WTC11 (cell line): ENCODE results near the gene ATP8B4. TPM values are rescaled to one million over a fixed set of nuclear protein-coding genes. Genes with fewer than 3 reads are reported as not detected.

Experiments
- ATAC-seq: fragments of 200-7000 bp; cut with Tn5 transposase; 2 replicates; pipeline ENCODE4 v1.10.0; 2021; ENCODE audit warnings: mild to moderate bottlenecking, moderate library complexity
- CTCF ChIA-PET: fragments of 300-600 bp; sonication (Branson Sonifier 250); formaldehyde crosslinking; loops from one replicate; lab custom pipeline; 2021; ENCODE audit warnings: antibody characterized with exemption; lab: Charles Lee
- POLR2A ChIA-PET: fragments of 350-600 bp; sonication (Branson Sonifier 250); formaldehyde crosslinking; loops from one replicate; lab custom pipeline; 2021; ENCODE audit warnings: antibody characterized with exemption; lab: Charles Lee
- DNase-seq: peaks from one replicate; pipeline ENCODE4 v3.0.0; 2021; ENCODE audit warnings: low spot score
- H3K27ac Mint-ChIP-seq: 2 replicates; pipeline ENCODE4 v1.8.0; 2021; ENCODE audit warnings: mixed read lengths
- H3K27me3 Mint-ChIP-seq: 2 replicates; pipeline ENCODE4 v1.8.0; 2021; ENCODE audit warnings: low read depth, mild to moderate bottlenecking, moderate library complexity, mixed read lengths
- H3K36me3 Mint-ChIP-seq: 2 replicates; pipeline ENCODE4 v1.8.0; 2021; ENCODE audit warnings: mixed read lengths
- H3K4me1 Mint-ChIP-seq: 2 replicates; pipeline ENCODE4 v1.8.0; 2022; ENCODE audit warnings: mixed read lengths
- H3K4me3 Mint-ChIP-seq: 2 replicates; pipeline ENCODE4 v1.8.0; 2021; ENCODE audit warnings: mild to moderate bottlenecking, moderate library complexity, mixed read lengths
- H3K9me3 Mint-ChIP-seq: 2 replicates; pipeline ENCODE4 v1.8.0; 2021; ENCODE audit warnings: mixed read lengths
- ATF1 ChIP-seq: sonication (generic); formaldehyde crosslinking; IDR thresholded peaks from 2 replicates; pipeline ENCODE4 v1.8.1; 2023; ENCODE audit warnings: mild to moderate bottlenecking, moderate library complexity, missing genetic modification reagents
- CREM ChIP-seq: sonication (generic); formaldehyde crosslinking; IDR thresholded peaks from 2 replicates; pipeline ENCODE4 v1.8.1; 2022; ENCODE audit warnings: mild to moderate bottlenecking, missing genetic modification reagents, moderate library complexity
- ELF4 ChIP-seq: sonication (generic); formaldehyde crosslinking; IDR thresholded peaks from 2 replicates; pipeline ENCODE4 v1.8.1; 2022; ENCODE audit warnings: low read depth, mild to moderate bottlenecking, moderate library complexity, missing genetic modification reagents
- IRF2 ChIP-seq: sonication (generic); formaldehyde crosslinking; IDR thresholded peaks from 2 replicates; pipeline ENCODE4 v1.8.0; 2022; ENCODE audit warnings: low read depth, missing genetic modification reagents, borderline replicate concordance
- NFE2L1 ChIP-seq: sonication (generic); formaldehyde crosslinking; IDR thresholded peaks from 2 replicates; pipeline ENCODE4 v1.8.1; 2023; ENCODE audit warnings: missing genetic modification reagents
- NR2C2 ChIP-seq: sonication (generic); formaldehyde crosslinking; IDR thresholded peaks from 2 replicates; pipeline ENCODE4 v1.8.0; 2022; ENCODE audit warnings: mild to moderate bottlenecking, missing genetic modification reagents
- TEAD4 ChIP-seq: sonication (generic); formaldehyde crosslinking; IDR thresholded peaks from 2 replicates; pipeline ENCODE4 v1.8.0; 2022; ENCODE audit warnings: mild to moderate bottlenecking, missing genetic modification reagents
- ZNF232 ChIP-seq: sonication (generic); formaldehyde crosslinking; IDR thresholded peaks from 2 replicates; pipeline ENCODE4 v1.8.0; 2022; ENCODE audit warnings: mild to moderate bottlenecking, missing genetic modification reagents
- ZNF317 ChIP-seq: sonication (generic); formaldehyde crosslinking; IDR thresholded peaks from 2 replicates; pipeline ENCODE4 v1.8.1; 2023; ENCODE audit warnings: low read depth, mild to moderate bottlenecking, moderate library complexity, missing genetic modification reagents, borderline replicate concordance
- ZNF416 ChIP-seq: fragments of 250-450 bp; sonication (Bioruptor Pico); IDR thresholded peaks from 2 replicates; pipeline ENCODE4 v1.9.0; 2021; ENCODE audit warnings: mild to moderate bottlenecking, inconsistent platforms
- ZNF423 ChIP-seq: fragments of 250-450 bp; sonication (Bioruptor Pico); IDR thresholded peaks from 2 replicates; pipeline ENCODE4 v2.1.2; 2022; ENCODE audit warnings: mild to moderate bottlenecking, moderate library complexity
- total RNA-seq: library from RNA; stranded (reverse); gene quantifications from 3 replicates; pipeline ENCODE4 v1.2.3, GENCODE V29; 2021
- TF ChIP-seq, protein P1 (sequence below): fragments of 200-600 bp; IDR thresholded peaks from 2 replicates; pipeline ENCODE4 v1.8.0; 2022; ENCODE audit warnings: antibody characterized with exemption
- TF ChIP-seq, protein P2 (sequence below): sonication (generic); formaldehyde crosslinking; IDR thresholded peaks from 2 replicates; pipeline ENCODE4 v1.8.0; 2023; ENCODE audit warnings: mild to moderate bottlenecking, missing genetic modification reagents
- TF ChIP-seq, protein P3 (sequence below): sonication (generic); formaldehyde crosslinking; IDR thresholded peaks from 2 replicates; pipeline ENCODE4 v1.8.0; 2023; ENCODE audit warnings: missing genetic modification reagents, mild to moderate bottlenecking, borderline replicate concordance
- TF ChIP-seq, protein P4 (sequence below): sonication (generic); formaldehyde crosslinking; IDR thresholded peaks from 2 replicates; pipeline ENCODE4 v1.8.0; 2022; ENCODE audit warnings: mild to moderate bottlenecking, missing genetic modification reagents

ATP8B4 gene
- total RNA-seq, 1 experiment from 2014 or later: 0.37 TPM

DNA sequence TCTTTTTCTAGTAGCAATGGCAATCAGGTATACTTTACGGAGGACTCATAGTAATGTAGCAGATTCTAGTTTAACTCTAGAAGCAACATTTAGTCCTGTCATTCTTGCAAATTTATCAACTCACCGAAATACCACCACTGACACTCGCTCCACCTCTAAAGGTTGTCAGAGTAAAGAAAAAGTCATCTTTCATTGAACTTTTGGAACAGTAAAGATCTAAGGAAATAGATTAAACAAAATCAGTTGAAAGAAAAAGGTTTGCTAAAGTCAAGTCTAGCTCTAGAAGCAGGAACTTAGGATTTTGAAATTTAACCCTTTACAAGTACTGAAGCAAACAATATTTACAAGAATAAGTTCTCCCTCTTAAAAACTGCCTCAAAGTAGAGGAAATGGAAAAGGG, 8.7 kb downstream of the ATP8B4 start:
- H3K9me3 Mint-ChIP-seq: no peaks in the 10 kb centered on the region
- ATAC-seq (no peak), DNase-seq (no peak)
- no peak overlapping the region for H3K27ac Mint-ChIP-seq
- H3K36me3 Mint-ChIP-seq: no peaks in the 10 kb centered on the region
- no peaks in the 10 kb centered on the region for H3K27me3 Mint-ChIP-seq
- ChIA-PET POLR2A (no interaction called here), CTCF (no interaction called here)
- H3K4me1 Mint-ChIP-seq: no peaks in the 10 kb centered on the region
- no peak for TF ChIP-seq NFE2L1 (CRISPR knock-in tag)
- no peak for TF ChIP-seq ATF1 (CRISPR knock-in tag)
- TF ChIP-seq, protein P1, sequence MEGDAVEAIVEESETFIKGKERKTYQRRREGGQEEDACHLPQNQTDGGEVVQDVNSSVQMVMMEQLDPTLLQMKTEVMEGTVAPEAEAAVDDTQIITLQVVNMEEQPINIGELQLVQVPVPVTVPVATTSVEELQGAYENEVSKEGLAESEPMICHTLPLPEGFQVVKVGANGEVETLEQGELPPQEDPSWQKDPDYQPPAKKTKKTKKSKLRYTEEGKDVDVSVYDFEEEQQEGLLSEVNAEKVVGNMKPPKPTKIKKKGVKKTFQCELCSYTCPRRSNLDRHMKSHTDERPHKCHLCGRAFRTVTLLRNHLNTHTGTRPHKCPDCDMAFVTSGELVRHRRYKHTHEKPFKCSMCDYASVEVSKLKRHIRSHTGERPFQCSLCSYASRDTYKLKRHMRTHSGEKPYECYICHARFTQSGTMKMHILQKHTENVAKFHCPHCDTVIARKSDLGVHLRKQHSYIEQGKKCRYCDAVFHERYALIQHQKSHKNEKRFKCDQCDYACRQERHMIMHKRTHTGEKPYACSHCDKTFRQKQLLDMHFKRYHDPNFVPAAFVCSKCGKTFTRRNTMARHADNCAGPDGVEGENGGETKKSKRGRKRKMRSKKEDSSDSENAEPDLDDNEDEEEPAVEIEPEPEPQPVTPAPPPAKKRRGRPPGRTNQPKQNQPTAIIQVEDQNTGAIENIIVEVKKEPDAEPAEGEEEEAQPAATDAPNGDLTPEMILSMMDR: no peak
- no peak for TF ChIP-seq CREM (CRISPR knock-in tag)
- no peak for TF ChIP-seq IRF2 (CRISPR knock-in tag)
- TF ChIP-seq, protein P2, sequence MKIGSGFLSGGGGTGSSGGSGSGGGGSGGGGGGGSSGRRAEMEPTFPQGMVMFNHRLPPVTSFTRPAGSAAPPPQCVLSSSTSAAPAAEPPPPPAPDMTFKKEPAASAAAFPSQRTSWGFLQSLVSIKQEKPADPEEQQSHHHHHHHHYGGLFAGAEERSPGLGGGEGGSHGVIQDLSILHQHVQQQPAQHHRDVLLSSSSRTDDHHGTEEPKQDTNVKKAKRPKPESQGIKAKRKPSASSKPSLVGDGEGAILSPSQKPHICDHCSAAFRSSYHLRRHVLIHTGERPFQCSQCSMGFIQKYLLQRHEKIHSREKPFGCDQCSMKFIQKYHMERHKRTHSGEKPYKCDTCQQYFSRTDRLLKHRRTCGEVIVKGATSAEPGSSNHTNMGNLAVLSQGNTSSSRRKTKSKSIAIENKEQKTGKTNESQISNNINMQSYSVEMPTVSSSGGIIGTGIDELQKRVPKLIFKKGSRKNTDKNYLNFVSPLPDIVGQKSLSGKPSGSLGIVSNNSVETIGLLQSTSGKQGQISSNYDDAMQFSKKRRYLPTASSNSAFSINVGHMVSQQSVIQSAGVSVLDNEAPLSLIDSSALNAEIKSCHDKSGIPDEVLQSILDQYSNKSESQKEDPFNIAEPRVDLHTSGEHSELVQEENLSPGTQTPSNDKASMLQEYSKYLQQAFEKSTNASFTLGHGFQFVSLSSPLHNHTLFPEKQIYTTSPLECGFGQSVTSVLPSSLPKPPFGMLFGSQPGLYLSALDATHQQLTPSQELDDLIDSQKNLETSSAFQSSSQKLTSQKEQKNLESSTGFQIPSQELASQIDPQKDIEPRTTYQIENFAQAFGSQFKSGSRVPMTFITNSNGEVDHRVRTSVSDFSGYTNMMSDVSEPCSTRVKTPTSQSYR (CRISPR knock-in tag): no peak
- TF ChIP-seq ELF4: no peak
- TF ChIP-seq ZNF232 (CRISPR knock-in tag): no peak
- TF ChIP-seq NR2C2 (CRISPR knock-in tag): no peak
- no peak for TF ChIP-seq ZNF423
- no peak for TF ChIP-seq ZNF317
- TF ChIP-seq TEAD4 (CRISPR knock-in tag): no peak
- no peak for TF ChIP-seq ZNF416 (CRISPR knock-in tag)
- TF ChIP-seq, protein P3, sequence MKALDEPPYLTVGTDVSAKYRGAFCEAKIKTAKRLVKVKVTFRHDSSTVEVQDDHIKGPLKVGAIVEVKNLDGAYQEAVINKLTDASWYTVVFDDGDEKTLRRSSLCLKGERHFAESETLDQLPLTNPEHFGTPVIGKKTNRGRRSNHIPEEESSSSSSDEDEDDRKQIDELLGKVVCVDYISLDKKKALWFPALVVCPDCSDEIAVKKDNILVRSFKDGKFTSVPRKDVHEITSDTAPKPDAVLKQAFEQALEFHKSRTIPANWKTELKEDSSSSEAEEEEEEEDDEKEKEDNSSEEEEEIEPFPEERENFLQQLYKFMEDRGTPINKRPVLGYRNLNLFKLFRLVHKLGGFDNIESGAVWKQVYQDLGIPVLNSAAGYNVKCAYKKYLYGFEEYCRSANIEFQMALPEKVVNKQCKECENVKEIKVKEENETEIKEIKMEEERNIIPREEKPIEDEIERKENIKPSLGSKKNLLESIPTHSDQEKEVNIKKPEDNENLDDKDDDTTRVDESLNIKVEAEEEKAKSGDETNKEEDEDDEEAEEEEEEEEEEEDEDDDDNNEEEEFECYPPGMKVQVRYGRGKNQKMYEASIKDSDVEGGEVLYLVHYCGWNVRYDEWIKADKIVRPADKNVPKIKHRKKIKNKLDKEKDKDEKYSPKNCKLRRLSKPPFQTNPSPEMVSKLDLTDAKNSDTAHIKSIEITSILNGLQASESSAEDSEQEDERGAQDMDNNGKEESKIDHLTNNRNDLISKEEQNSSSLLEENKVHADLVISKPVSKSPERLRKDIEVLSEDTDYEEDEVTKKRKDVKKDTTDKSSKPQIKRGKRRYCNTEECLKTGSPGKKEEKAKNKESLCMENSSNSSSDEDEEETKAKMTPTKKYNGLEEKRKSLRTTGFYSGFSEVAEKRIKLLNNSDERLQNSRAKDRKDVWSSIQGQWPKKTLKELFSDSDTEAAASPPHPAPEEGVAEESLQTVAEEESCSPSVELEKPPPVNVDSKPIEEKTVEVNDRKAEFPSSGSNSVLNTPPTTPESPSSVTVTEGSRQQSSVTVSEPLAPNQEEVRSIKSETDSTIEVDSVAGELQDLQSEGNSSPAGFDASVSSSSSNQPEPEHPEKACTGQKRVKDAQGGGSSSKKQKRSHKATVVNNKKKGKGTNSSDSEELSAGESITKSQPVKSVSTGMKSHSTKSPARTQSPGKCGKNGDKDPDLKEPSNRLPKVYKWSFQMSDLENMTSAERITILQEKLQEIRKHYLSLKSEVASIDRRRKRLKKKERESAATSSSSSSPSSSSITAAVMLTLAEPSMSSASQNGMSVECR (CRISPR knock-in tag): no peak
- TF ChIP-seq, protein P4, sequence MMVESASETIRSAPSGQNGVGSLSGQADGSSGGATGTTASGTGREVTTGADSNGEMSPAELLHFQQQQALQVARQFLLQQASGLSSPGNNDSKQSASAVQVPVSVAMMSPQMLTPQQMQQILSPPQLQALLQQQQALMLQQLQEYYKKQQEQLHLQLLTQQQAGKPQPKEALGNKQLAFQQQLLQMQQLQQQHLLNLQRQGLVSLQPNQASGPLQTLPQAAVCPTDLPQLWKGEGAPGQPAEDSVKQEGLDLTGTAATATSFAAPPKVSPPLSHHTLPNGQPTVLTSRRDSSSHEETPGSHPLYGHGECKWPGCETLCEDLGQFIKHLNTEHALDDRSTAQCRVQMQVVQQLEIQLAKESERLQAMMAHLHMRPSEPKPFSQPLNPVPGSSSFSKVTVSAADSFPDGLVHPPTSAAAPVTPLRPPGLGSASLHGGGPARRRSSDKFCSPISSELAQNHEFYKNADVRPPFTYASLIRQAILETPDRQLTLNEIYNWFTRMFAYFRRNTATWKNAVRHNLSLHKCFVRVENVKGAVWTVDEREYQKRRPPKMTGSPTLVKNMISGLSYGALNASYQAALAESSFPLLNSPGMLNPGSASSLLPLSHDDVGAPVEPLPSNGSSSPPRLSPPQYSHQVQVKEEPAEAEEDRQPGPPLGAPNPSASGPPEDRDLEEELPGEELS: no peak
- no peak overlapping the region for H3K4me3 Mint-ChIP-seq
